ENCODE data around the gene DNASE2. TPM values are rescaled to one million over a fixed set of nuclear protein-coding genes. Genes with fewer than 3 reads are reported as not detected.

DNASE2 gene
- total RNA-seq, 1 experiment from 2014 or later, result 22.7 TPM

DNA sequence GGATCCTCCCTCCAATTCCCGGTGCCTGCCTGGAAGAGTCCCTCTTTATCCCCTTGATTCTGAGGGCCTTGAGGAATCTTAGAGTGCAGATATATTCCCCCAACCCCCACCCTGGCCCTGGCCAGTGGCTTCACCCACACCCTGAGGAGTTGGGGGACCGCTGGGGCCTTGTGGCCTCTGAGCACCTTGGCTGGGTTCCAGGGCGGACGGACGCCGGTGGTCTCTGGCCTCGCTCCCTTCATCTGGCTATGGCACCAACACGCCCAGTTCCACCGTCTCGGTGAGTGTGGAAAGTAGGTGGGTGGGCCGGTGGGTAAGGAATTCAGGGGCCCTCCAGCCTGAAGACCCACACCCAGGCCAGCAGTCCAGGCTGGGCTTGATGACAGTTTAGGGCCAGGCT, 37.9 kb downstream of the DNASE2 start:
- Histone ChIP-seq H3K4me1 (ENCODE audit: insufficient read depth, low read length, poor library complexity, severe bottlenecking) (peaks cover 13% of the 10 kb centered on the region), H3K27ac (ENCODE audit: low read depth, low read length, poor library complexity, severe bottlenecking) (no peak overlapping the region), H3K9me3 (ENCODE audit: low read depth, low read length, poor library complexity, severe bottlenecking) (no peaks in the 10 kb centered on the region), H3K27me3 (replicated peaks; ENCODE audit: insufficient read depth, low read depth, low read length, poor library complexity) (no peaks in the 10 kb centered on the region), H3K4me3 (ENCODE audit: low read depth, low read length, poor library complexity, severe bottlenecking) (no peak overlapping the region), H3K36me3 (ENCODE audit: insufficient read depth, low read length, poor library complexity, severe bottlenecking) (peaks cover 4% of the 10 kb centered on the region)
- intact Hi-C loops (cut with micrococcal nuclease; ENCODE audit: unreplicated experiment), result no loop called here
- ChIA-PET POLR2A (ENCODE audit: low non-redundant PET) (no interaction called here), CTCF (no interaction called here)
- no peak for DNase-seq (ENCODE audit: low spot score)
- no TSS peak for BruUV-seq (replicated peaks)
- TF ChIP-seq, protein P1, sequence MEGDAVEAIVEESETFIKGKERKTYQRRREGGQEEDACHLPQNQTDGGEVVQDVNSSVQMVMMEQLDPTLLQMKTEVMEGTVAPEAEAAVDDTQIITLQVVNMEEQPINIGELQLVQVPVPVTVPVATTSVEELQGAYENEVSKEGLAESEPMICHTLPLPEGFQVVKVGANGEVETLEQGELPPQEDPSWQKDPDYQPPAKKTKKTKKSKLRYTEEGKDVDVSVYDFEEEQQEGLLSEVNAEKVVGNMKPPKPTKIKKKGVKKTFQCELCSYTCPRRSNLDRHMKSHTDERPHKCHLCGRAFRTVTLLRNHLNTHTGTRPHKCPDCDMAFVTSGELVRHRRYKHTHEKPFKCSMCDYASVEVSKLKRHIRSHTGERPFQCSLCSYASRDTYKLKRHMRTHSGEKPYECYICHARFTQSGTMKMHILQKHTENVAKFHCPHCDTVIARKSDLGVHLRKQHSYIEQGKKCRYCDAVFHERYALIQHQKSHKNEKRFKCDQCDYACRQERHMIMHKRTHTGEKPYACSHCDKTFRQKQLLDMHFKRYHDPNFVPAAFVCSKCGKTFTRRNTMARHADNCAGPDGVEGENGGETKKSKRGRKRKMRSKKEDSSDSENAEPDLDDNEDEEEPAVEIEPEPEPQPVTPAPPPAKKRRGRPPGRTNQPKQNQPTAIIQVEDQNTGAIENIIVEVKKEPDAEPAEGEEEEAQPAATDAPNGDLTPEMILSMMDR (conservative IDR thresholded peaks at IDR 0.05; ENCODE audit: low read depth, low read length), result no peak
- no peak for TF ChIP-seq EZH2 (IDR thresholded peaks at IDR 0.05; ENCODE audit: borderline replicate concordance, low read depth, low read length, poor library complexity, severe bottlenecking)

DNA sequence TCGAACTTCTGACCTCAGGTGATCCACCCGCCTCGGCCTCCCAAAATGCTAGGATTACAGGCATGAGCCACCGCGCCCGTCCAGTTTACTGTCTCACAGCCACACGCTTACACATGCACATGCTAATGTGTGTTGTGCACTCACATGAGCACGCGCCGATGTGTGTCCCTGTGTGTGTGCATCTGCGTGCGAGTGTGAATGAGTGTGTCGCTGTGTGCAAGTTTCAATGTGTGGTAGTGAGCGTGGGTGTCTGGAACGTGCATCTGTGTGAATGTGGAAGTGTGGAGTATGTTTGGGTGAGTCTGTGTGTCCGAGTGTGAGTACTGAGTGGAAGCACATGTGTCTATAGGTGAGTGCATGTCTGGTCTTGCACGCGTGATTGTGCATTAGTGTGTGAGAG, 38.7 kb downstream of the DNASE2 start:
- Histone ChIP-seq H3K4me3 (ENCODE audit: low read depth, low read length, poor library complexity, severe bottlenecking) (no peak overlapping the region), H3K27me3 (replicated peaks; ENCODE audit: insufficient read depth, low read depth, low read length, poor library complexity) (no peaks in the 10 kb centered on the region), H3K36me3 (ENCODE audit: insufficient read depth, low read length, poor library complexity, severe bottlenecking) (no peaks in the 10 kb centered on the region), H3K27ac (ENCODE audit: low read depth, low read length, poor library complexity, severe bottlenecking) (no peak overlapping the region), H3K4me1 (ENCODE audit: insufficient read depth, low read length, poor library complexity, severe bottlenecking) (peaks cover 13% of the 10 kb centered on the region), H3K9me3 (ENCODE audit: low read depth, low read length, poor library complexity, severe bottlenecking) (no peaks in the 10 kb centered on the region)
- no peak for DNase-seq (ENCODE audit: low spot score)
- TF ChIP-seq, protein P1 (conservative IDR thresholded peaks at IDR 0.05; ENCODE audit: low read depth, low read length), result no peak
- TF ChIP-seq EZH2 (IDR thresholded peaks at IDR 0.05; ENCODE audit: borderline replicate concordance, low read depth, low read length, poor library complexity, severe bottlenecking), result no peak
- intact Hi-C loops (cut with micrococcal nuclease; ENCODE audit: unreplicated experiment), result no loop called here
- POLR2A ChIA-PET (ENCODE audit: low non-redundant PET), result no interaction called here
- BruUV-seq (replicated peaks), result no TSS peak
- CTCF ChIA-PET, result no interaction called here

DNA sequence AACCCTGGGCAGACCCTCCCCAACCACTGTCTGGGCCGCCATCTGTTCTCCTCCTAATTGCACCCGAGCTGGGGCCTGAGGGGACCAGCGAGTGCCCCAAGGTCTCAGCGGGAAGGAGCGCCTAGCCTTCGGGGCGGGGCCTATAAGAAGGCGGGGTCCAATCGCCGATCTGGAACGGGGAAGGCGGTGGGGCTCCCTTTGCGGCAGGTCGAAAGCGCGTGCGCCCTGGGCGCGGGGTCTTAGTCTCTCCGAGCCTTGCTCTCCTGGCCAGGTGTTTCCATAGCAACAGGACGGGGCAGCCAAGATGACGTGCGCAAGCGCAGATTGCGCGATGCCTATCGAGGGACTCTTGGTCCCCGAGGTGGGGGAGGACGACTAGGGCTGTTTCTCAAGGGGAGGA, 40.2 kb downstream of the DNASE2 start:
- ChIA-PET POLR2A (ENCODE audit: low non-redundant PET) (interaction anchor here (0.6 kb wide), 1 partner anchor 120 kb away, joined by 3 read pairs; no protein-coding TSS in a partner anchor), CTCF (no interaction called here)
- H3K4me1 ChIP-seq (ENCODE audit: insufficient read depth, low read length, poor library complexity, severe bottlenecking), result peaks cover 13% of the 10 kb centered on the region
- no TSS peak for BruUV-seq (replicated peaks)
- no peaks in the 10 kb centered on the region for H3K27me3 ChIP-seq (replicated peaks; ENCODE audit: insufficient read depth, low read depth, low read length, poor library complexity)
- H3K4me3 ChIP-seq (ENCODE audit: low read depth, low read length, poor library complexity, severe bottlenecking), result peak overlapping the region; percentile 29
- no peaks in the 10 kb centered on the region for H3K9me3 ChIP-seq (ENCODE audit: low read depth, low read length, poor library complexity, severe bottlenecking)
- no peak for DNase-seq (ENCODE audit: low spot score)
- peak overlapping the region; percentile 11 for H3K27ac ChIP-seq (ENCODE audit: low read depth, low read length, poor library complexity, severe bottlenecking)
- TF ChIP-seq EZH2 (IDR thresholded peaks at IDR 0.05; ENCODE audit: borderline replicate concordance, low read depth, low read length, poor library complexity, severe bottlenecking), result no peak
- TF ChIP-seq, protein P1 (conservative IDR thresholded peaks at IDR 0.05; ENCODE audit: low read depth, low read length), result no peak
- intact Hi-C loops (cut with micrococcal nuclease; ENCODE audit: unreplicated experiment), result no loop called here
- H3K36me3 ChIP-seq (ENCODE audit: insufficient read depth, low read length, poor library complexity, severe bottlenecking), result no peaks in the 10 kb centered on the region

All from A673 (cell line).